HPDE6-E6E7 (cell line): Measurements from ENCODE around the gene LTBP4.
A peak's percentile ranks its signal among the peaks of the same experiment; 100 is the strongest.

Source experiments
- DNase-seq: peaks from one replicate; pipeline ENCODE4 v3.0.0; 2011; ENCODE audit warnings: missing footprints; ENCODE audit errors: extremely low spot score

The LTBP4 gene

GRCh38 chr19:40597329-40597838 is 3.8 kb upstream of the LTBP4 start:
- no peak for DNase-seq

- peak; percentile 88 for DNase-seq
These were observed 2.9 kb upstream of the LTBP4 start for GRCh38 chr19:40598121-40598917.

GRCh38 chr19:40598918-40599307 is 2.3 kb upstream of the LTBP4 start:
- DNase-seq = no peak

GRCh38 chr19:40599331-40599901 is 1.8 kb upstream of the LTBP4 start:
- no peak for DNase-seq

- no peak for DNase-seq
These were observed 1.1 kb upstream of the LTBP4 start for GRCh38 chr19:40599902-40600569.

GRCh38 chr19:40600570-40601133 is 517 bp upstream of the LTBP4 start:
- DNase-seq = no peak

- no peak for DNase-seq
These were observed 1.9 kb downstream of the LTBP4 start for GRCh38 chr19:40603071-40603388.

- peak; percentile 86 for DNase-seq
These were observed 2.4 kb downstream of the LTBP4 start for GRCh38 chr19:40603389-40604170.

- no peak for DNase-seq
These were observed 3.0 kb downstream of the LTBP4 start for GRCh38 chr19:40604171-40604646.

GRCh38 chr19:40604647-40605215 is 3.6 kb downstream of the LTBP4 start:
- no peak for DNase-seq

- DNase-seq = peak; percentile 90
These were observed 4.2 kb downstream of the LTBP4 start for GRCh38 chr19:40605216-40605971.

GRCh38 chr19:40607311-40608239 is 6.4 kb downstream of the LTBP4 start:
- no peak for DNase-seq

- no peak for DNase-seq
These were observed 7.1 kb downstream of the LTBP4 start for GRCh38 chr19:40608240-40608621.

- DNase-seq = no peak
These were observed 7.8 kb downstream of the LTBP4 start for GRCh38 chr19:40608957-40609356.

GRCh38 chr19:40609561-40610395 is 8.6 kb downstream of the LTBP4 start:
- peak; percentile 87 for DNase-seq

GRCh38 chr19:40610396-40611064 is 9.4 kb downstream of the LTBP4 start:
- no peak for DNase-seq

GRCh38 chr19:40611096-40611495 is 9.9 kb downstream of the LTBP4 start:
- no peak for DNase-seq
